ENCODE data around the gene SLC24A1.

DNA sequence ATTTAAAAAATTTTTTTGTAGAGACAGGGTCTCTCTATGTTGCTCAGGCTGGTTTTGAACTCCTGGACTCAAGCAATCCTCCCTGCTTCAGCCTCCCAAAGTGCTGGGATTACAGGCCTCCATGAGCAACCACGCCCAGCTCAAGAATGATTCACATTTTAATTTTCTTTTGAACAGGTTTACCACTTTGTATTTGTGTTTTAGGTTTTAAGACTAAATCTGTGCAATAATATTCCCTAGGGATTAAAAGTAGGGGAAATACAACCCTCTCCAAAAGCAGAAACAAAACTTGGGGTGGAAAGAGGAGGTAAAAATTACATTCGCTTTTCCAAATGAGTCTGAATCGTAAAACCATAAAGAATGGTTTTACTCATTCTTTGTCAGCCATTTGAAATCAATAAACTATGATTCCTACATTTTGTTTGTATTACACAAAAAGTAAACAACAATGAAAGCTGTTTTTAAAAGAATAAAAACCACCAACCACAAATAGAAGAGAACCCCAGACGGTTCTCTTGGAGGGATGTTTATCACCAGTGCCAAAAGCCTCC lies 37.8 kb downstream of the SLC24A1 start:
- TF ChIP-seq EP300 (IDR thresholded peaks at IDR 0.05): no peak
- TF ChIP-seq, protein P1, sequence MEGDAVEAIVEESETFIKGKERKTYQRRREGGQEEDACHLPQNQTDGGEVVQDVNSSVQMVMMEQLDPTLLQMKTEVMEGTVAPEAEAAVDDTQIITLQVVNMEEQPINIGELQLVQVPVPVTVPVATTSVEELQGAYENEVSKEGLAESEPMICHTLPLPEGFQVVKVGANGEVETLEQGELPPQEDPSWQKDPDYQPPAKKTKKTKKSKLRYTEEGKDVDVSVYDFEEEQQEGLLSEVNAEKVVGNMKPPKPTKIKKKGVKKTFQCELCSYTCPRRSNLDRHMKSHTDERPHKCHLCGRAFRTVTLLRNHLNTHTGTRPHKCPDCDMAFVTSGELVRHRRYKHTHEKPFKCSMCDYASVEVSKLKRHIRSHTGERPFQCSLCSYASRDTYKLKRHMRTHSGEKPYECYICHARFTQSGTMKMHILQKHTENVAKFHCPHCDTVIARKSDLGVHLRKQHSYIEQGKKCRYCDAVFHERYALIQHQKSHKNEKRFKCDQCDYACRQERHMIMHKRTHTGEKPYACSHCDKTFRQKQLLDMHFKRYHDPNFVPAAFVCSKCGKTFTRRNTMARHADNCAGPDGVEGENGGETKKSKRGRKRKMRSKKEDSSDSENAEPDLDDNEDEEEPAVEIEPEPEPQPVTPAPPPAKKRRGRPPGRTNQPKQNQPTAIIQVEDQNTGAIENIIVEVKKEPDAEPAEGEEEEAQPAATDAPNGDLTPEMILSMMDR (IDR thresholded peaks at IDR 0.05): no peak
